SK-N-SH (cell line): ENCODE results near the gene MAST4.

Experiments
- CHD2 ChIP-seq: fragments of 150-350 bp; IDR thresholded peaks from 2 replicates; pipeline ENCODE4 v1.6.1; 2018; ENCODE audit warnings: low read length; ENCODE audit not compliant: partially characterized antibody
- ELF1 ChIP-seq: IDR thresholded peaks from 2 replicates; pipeline ENCODE4 v1.4.0; 2012
- POLR2AphosphoS5 ChIP-seq: IDR thresholded peaks from 2 replicates; pipeline ENCODE4 v1.6.1; 2012; ENCODE audit warnings: low read depth, low read length
- RCOR1 ChIP-seq: fragments of 150-350 bp; IDR thresholded peaks from 2 replicates; pipeline ENCODE4 v1.6.1; 2017; ENCODE audit warnings: antibody characterized with exemption, low read length
- SMC3 ChIP-seq: IDR thresholded peaks from 2 replicates; pipeline ENCODE4 v1.6.1; 2012; ENCODE audit warnings: low read depth, low read length, improper control_type of control experiment
- TAF1 ChIP-seq: IDR thresholded peaks from 2 replicates; pipeline ENCODE4 v1.6.1; 2012; ENCODE audit warnings: low read depth, mild to moderate bottlenecking, low read length, moderate library complexity, borderline replicate concordance
- TCF12 ChIP-seq: IDR thresholded peaks from 2 replicates; pipeline ENCODE4 v1.4.0; 2012
- TEAD4 ChIP-seq: IDR thresholded peaks from 2 replicates; pipeline ENCODE4 v1.4.0; 2012; ENCODE audit warnings: mild to moderate bottlenecking, borderline replicate concordance; ENCODE audit not compliant: insufficient read depth
- YY1 ChIP-seq: IDR thresholded peaks from 2 replicates; pipeline ENCODE4 v1.4.0; 2012; ENCODE audit warnings: low read depth, mild to moderate bottlenecking
- TF ChIP-seq, protein P1 (sequence below): fragments of 200-600 bp; sonication (generic); IDR thresholded peaks from 2 replicates; pipeline ENCODE4 v1.6.1; 2017; ENCODE audit warnings: antibody characterized with exemption, mild to moderate bottlenecking, moderate library complexity
- TF ChIP-seq, protein P2 (sequence below): IDR thresholded peaks from 2 replicates; pipeline ENCODE4 v1.6.1; 2012; ENCODE audit warnings: mild to moderate bottlenecking, low read depth, low read length, moderate library complexity
- TF ChIP-seq, protein P3 (sequence below): IDR thresholded peaks from 2 replicates; pipeline ENCODE4 v1.4.0; 2012; ENCODE audit warnings: low read depth
- TF ChIP-seq, protein P4 (sequence below): fragments of 150-350 bp; IDR thresholded peaks from 2 replicates; pipeline ENCODE4 v1.6.1; 2017; ENCODE audit warnings: antibody characterized with exemption, low read length, low read depth, borderline replicate concordance

DNA sequence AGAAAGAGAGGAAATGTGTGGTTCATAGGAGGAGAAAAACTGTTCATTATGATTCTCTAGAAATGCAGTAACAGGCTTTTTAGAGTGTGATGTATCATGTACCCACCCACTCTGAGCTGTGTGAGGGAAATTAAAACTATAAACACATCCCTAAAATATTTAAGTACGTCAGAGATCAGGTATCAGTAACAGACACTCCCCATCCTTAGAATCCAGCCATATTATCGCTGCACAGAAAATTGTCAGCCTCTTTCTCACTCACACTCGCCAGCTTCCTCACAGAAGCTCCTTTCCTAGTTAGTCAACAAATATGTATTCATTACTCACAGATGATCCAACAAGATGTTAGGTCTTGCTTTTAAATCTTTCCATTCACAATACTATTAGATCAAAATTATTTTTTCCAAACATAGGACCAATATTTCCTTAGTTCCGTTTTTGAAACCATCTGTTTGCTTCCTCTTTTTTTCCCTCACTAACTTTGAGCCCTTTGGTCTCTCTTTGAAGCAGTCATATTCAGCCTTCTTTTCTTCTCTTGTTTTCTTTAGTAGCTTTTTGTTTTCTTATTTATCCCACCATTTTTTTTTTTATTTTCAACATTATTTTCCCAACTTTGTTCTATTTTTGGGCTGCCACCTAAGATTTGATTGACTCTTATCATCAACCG, 13.6 kb upstream of the MAST4 start:
- TF ChIP-seq, protein P1, sequence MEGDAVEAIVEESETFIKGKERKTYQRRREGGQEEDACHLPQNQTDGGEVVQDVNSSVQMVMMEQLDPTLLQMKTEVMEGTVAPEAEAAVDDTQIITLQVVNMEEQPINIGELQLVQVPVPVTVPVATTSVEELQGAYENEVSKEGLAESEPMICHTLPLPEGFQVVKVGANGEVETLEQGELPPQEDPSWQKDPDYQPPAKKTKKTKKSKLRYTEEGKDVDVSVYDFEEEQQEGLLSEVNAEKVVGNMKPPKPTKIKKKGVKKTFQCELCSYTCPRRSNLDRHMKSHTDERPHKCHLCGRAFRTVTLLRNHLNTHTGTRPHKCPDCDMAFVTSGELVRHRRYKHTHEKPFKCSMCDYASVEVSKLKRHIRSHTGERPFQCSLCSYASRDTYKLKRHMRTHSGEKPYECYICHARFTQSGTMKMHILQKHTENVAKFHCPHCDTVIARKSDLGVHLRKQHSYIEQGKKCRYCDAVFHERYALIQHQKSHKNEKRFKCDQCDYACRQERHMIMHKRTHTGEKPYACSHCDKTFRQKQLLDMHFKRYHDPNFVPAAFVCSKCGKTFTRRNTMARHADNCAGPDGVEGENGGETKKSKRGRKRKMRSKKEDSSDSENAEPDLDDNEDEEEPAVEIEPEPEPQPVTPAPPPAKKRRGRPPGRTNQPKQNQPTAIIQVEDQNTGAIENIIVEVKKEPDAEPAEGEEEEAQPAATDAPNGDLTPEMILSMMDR, result no peak
- TF ChIP-seq RCOR1 (no peak), TCF12 (no peak), YY1 (no peak), CHD2 (no peak), TAF1 (no peak), TEAD4 (no peak), POLR2AphosphoS5 (no peak), SMC3 (no peak), ELF1 (no peak)
- TF ChIP-seq, protein P2, sequence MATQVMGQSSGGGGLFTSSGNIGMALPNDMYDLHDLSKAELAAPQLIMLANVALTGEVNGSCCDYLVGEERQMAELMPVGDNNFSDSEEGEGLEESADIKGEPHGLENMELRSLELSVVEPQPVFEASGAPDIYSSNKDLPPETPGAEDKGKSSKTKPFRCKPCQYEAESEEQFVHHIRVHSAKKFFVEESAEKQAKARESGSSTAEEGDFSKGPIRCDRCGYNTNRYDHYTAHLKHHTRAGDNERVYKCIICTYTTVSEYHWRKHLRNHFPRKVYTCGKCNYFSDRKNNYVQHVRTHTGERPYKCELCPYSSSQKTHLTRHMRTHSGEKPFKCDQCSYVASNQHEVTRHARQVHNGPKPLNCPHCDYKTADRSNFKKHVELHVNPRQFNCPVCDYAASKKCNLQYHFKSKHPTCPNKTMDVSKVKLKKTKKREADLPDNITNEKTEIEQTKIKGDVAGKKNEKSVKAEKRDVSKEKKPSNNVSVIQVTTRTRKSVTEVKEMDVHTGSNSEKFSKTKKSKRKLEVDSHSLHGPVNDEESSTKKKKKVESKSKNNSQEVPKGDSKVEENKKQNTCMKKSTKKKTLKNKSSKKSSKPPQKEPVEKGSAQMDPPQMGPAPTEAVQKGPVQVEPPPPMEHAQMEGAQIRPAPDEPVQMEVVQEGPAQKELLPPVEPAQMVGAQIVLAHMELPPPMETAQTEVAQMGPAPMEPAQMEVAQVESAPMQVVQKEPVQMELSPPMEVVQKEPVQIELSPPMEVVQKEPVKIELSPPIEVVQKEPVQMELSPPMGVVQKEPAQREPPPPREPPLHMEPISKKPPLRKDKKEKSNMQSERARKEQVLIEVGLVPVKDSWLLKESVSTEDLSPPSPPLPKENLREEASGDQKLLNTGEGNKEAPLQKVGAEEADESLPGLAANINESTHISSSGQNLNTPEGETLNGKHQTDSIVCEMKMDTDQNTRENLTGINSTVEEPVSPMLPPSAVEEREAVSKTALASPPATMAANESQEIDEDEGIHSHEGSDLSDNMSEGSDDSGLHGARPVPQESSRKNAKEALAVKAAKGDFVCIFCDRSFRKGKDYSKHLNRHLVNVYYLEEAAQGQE, result no peak
- TF ChIP-seq, protein P3, sequence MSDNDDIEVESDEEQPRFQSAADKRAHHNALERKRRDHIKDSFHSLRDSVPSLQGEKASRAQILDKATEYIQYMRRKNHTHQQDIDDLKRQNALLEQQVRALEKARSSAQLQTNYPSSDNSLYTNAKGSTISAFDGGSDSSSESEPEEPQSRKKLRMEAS, result no peak
- TF ChIP-seq, protein P4, sequence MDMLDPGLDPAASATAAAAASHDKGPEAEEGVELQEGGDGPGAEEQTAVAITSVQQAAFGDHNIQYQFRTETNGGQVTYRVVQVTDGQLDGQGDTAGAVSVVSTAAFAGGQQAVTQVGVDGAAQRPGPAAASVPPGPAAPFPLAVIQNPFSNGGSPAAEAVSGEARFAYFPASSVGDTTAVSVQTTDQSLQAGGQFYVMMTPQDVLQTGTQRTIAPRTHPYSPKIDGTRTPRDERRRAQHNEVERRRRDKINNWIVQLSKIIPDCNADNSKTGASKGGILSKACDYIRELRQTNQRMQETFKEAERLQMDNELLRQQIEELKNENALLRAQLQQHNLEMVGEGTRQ, result no peak
